HEK293 (cell line): ENCODE measurements around the gene AP3D1.
A peak's percentile ranks its signal among the peaks of the same experiment; 100 is the strongest.

Experiments
- CTCF ChIA-PET: fragments of 350-600 bp; formaldehyde crosslinking; extraction: SDS; loops from one replicate; lab custom pipeline; 2021; ENCODE audit warnings: antibody characterized with exemption; lab: Yijun Ruan, JAX
- POLR2A ChIA-PET: fragments of 300-600 bp; formaldehyde crosslinking; extraction: SDS; loops from one replicate; lab custom pipeline; 2020; ENCODE audit warnings: antibody characterized with exemption, inconsistent platforms; lab: Yijun Ruan, JAX
- H3K27ac ChIP-seq: fragments of 200-500 bp; sonication (Bioruptor generic); 2 replicates; pipeline ENCODE4 v1.5.1; 2014; ENCODE audit warnings: low read depth, low read length, control low read depth, inconsistent platforms; ENCODE audit errors: extremely low read depth
- H3K36me3 ChIP-seq, 2 experiments: fragments of 200-500 bp in 1 of 2; sonication (Bioruptor generic) in 1 of 2; 1 replicate in 1 of 2; 2 replicates in 1 of 2; pipeline ENCODE4 v1.5.1; 2014 to 2017; ENCODE audit warnings: inconsistent platforms in 2 of 2, low read length in 2 of 2; ENCODE audit not compliant: control insufficient read depth in 2 of 2, insufficient read depth in 1 of 2
- H3K4me1 ChIP-seq: fragments of 200-500 bp; sonication (Bioruptor generic); 2 replicates; pipeline ENCODE4 v1.5.1; 2014; ENCODE audit warnings: mild to moderate bottlenecking, low read length, inconsistent platforms; ENCODE audit not compliant: control insufficient read depth, insufficient read depth
- H3K4me3 ChIP-seq: 2 replicates; pipeline ENCODE4 v1.5.1; 2011; ENCODE audit warnings: low read depth, mild to moderate bottlenecking, control low read depth, low read length, moderate library complexity
- H3K9me3 ChIP-seq: fragments of 200-500 bp; sonication (Bioruptor generic); 2 replicates; pipeline ENCODE4 v1.5.1; 2014; ENCODE audit warnings: low read depth, low read length, inconsistent platforms; ENCODE audit not compliant: control insufficient read depth, insufficient read depth
- AEBP2 ChIP-seq: fragments of 450-650 bp; formaldehyde crosslinking; IDR thresholded peaks from 2 replicates; pipeline ENCODE4 v1.5.1; 2016; ENCODE audit warnings: missing biosample characterization, missing genetic modification characterization, borderline replicate concordance
- GFI1B ChIP-seq: fragments of 450-650 bp; formaldehyde crosslinking; IDR thresholded peaks from 2 replicates; pipeline ENCODE4 v1.5.1; 2016; ENCODE audit warnings: missing biosample characterization, missing genetic modification characterization
- GLI4 ChIP-seq: fragments of 450-650 bp; formaldehyde crosslinking; IDR thresholded peaks from 2 replicates; pipeline ENCODE4 v1.5.1; 2016; ENCODE audit warnings: missing biosample characterization, missing genetic modification characterization
- KLF1 ChIP-seq: fragments of 450-650 bp; formaldehyde crosslinking; IDR thresholded peaks from 2 replicates; pipeline ENCODE4 v1.5.1; 2016; ENCODE audit warnings: missing biosample characterization, missing genetic modification characterization
- PRDM4 ChIP-seq: fragments of 450-650 bp; formaldehyde crosslinking; IDR thresholded peaks from 2 replicates; pipeline ENCODE4 v1.5.1; 2017; ENCODE audit warnings: missing biosample characterization, missing genetic modification characterization
- SETDB1 ChIP-seq: IDR thresholded peaks from one replicate; pipeline ENCODE4 v1.6.1; 2017; ENCODE audit warnings: mild to moderate bottlenecking, low read length, moderate library complexity, mixed read lengths; ENCODE audit not compliant: insufficient read length
- YY2 ChIP-seq: fragments of 450-650 bp; formaldehyde crosslinking; IDR thresholded peaks from 2 replicates; pipeline ENCODE4 v1.5.1; 2016; ENCODE audit warnings: missing biosample characterization, missing genetic modification characterization
- ZFP69B ChIP-seq: fragments of 450-650 bp; formaldehyde crosslinking; IDR thresholded peaks from 2 replicates; pipeline ENCODE4 v1.5.1; 2016; ENCODE audit warnings: missing biosample characterization, missing genetic modification characterization
- ZIC2 ChIP-seq: fragments of 450-650 bp; formaldehyde crosslinking; IDR thresholded peaks from 2 replicates; pipeline ENCODE4 v1.5.1; 2016; ENCODE audit warnings: missing biosample characterization, missing genetic modification characterization
- ZNF121 ChIP-seq: fragments of 450-650 bp; formaldehyde crosslinking; IDR thresholded peaks from 2 replicates; pipeline ENCODE4 v1.5.1; 2016; ENCODE audit warnings: missing biosample characterization, missing genetic modification characterization
- ZNF155 ChIP-seq: fragments of 450-650 bp; formaldehyde crosslinking; IDR thresholded peaks from 2 replicates; pipeline ENCODE4 v1.5.1; 2016; ENCODE audit warnings: missing biosample characterization, missing genetic modification characterization
- ZNF23 ChIP-seq: fragments of 450-650 bp; formaldehyde crosslinking; IDR thresholded peaks from 2 replicates; pipeline ENCODE4 v1.5.1; 2016; ENCODE audit warnings: missing biosample characterization, missing genetic modification characterization, borderline replicate concordance
- ZNF248 ChIP-seq: fragments of 450-650 bp; formaldehyde crosslinking; IDR thresholded peaks from 2 replicates; pipeline ENCODE4 v1.5.1; 2017; ENCODE audit warnings: missing biosample characterization, missing genetic modification characterization
- ZNF266 ChIP-seq: fragments of 450-650 bp; formaldehyde crosslinking; IDR thresholded peaks from 2 replicates; pipeline ENCODE4 v1.5.1; 2016; ENCODE audit warnings: missing biosample characterization, missing genetic modification characterization, low read depth
- ZNF280D ChIP-seq: fragments of 450-650 bp; formaldehyde crosslinking; IDR thresholded peaks from 2 replicates; pipeline ENCODE4 v1.5.1; 2016; ENCODE audit warnings: missing biosample characterization, missing genetic modification characterization
- ZNF354C ChIP-seq: fragments of 450-650 bp; formaldehyde crosslinking; IDR thresholded peaks from 2 replicates; pipeline ENCODE4 v1.5.1; 2016; ENCODE audit warnings: missing biosample characterization, missing genetic modification characterization, low read depth, borderline replicate concordance
- ZNF391 ChIP-seq: fragments of 450-650 bp; formaldehyde crosslinking; IDR thresholded peaks from 2 replicates; pipeline ENCODE4 v1.5.1; 2016; ENCODE audit warnings: low read depth, missing biosample characterization, missing genetic modification characterization, borderline replicate concordance
- ZNF394 ChIP-seq: fragments of 450-650 bp; formaldehyde crosslinking; IDR thresholded peaks from 2 replicates; pipeline ENCODE4 v1.5.1; 2016; ENCODE audit warnings: missing biosample characterization, missing genetic modification characterization, mild to moderate bottlenecking, moderate library complexity, borderline replicate concordance
- ZNF398 ChIP-seq: fragments of 450-650 bp; formaldehyde crosslinking; IDR thresholded peaks from 2 replicates; pipeline ENCODE4 v1.5.1; 2017; ENCODE audit warnings: missing biosample characterization, missing genetic modification characterization
- ZNF473 ChIP-seq: fragments of 450-650 bp; formaldehyde crosslinking; IDR thresholded peaks from 2 replicates; pipeline ENCODE4 v1.5.1; 2017; ENCODE audit warnings: missing biosample characterization, missing genetic modification characterization
- ZNF510 ChIP-seq: fragments of 450-650 bp; formaldehyde crosslinking; IDR thresholded peaks from 2 replicates; pipeline ENCODE4 v1.5.1; 2018; ENCODE audit warnings: mild to moderate bottlenecking, missing genetic modification characterization, missing biosample characterization; ENCODE audit not compliant: insufficient replicate concordance
- ZNF513 ChIP-seq: fragments of 450-650 bp; IDR thresholded peaks from 2 replicates; pipeline ENCODE4 v1.5.1; 2018; ENCODE audit warnings: missing biosample characterization, missing genetic modification characterization
- ZNF624 ChIP-seq: fragments of 450-650 bp; formaldehyde crosslinking; IDR thresholded peaks from 2 replicates; pipeline ENCODE4 v1.5.1; 2017; ENCODE audit warnings: missing biosample characterization, missing genetic modification characterization
- ZNF654 ChIP-seq: fragments of 450-650 bp; formaldehyde crosslinking; IDR thresholded peaks from 2 replicates; pipeline ENCODE4 v1.5.1; 2016; ENCODE audit warnings: low read depth, missing biosample characterization, missing genetic modification characterization
- ZNF701 ChIP-seq: fragments of 450-650 bp; formaldehyde crosslinking; IDR thresholded peaks from 2 replicates; pipeline ENCODE4 v1.5.1; 2016; ENCODE audit warnings: missing biosample characterization, missing genetic modification characterization
- ZNF747 ChIP-seq: fragments of 450-650 bp; formaldehyde crosslinking; IDR thresholded peaks from 2 replicates; pipeline ENCODE4 v1.5.1; 2016; ENCODE audit warnings: missing biosample characterization, missing genetic modification characterization
- ZNF785 ChIP-seq: fragments of 450-650 bp; formaldehyde crosslinking; IDR thresholded peaks from 2 replicates; pipeline ENCODE4 v1.5.1; 2016; ENCODE audit warnings: missing biosample characterization, missing genetic modification characterization

The AP3D1 gene

GRCh38 chr19:2151339-2152229, at the start of gene AP3D1:
TSS of gene AP3D1 (minus strand) at chr19:2151566. CDS start at chr19:2151334, 232 bp downstream.
- POLR2A ChIA-PET, result interaction anchor here (0.5 to 1.0 kb wide), 7 partner anchors 10 to 467 kb away, joined by 3 to 7 read pairs (median 3); partner anchors contain the start of genes GADD45B and TIMM13
- TF ChIP-seq ZNF280D (tag by site-specific recombination) (no peak), YY2 (tag by site-specific recombination) (peak; percentile 70; the same call in 1 of the 2 replicates), ZNF266 (tag by site-specific recombination) (no peak), ZNF398 (no peak), PRDM4 (tag by site-specific recombination) (no peak), GFI1B (tag by site-specific recombination) (no peak), ZIC2 (tag by site-specific recombination) (no peak), ZNF513 (tag by site-specific recombination) (no peak), AEBP2 (no peak), ZNF23 (tag by site-specific recombination) (no peak), ZNF394 (tag by site-specific recombination) (no peak; the same call in 1 of the 2 replicates), ZNF654 (tag by site-specific recombination) (no peak), ZNF624 (tag by site-specific recombination) (no peak), ZNF121 (tag by site-specific recombination) (no peak), ZNF510 (tag by site-specific recombination) (no peak), SETDB1 (no peak), ZFP69B (no peak), ZNF354C (no peak), GLI4 (no peak), ZNF747 (no peak), ZNF155 (tag by site-specific recombination) (no peak), KLF1 (tag by site-specific recombination) (peak; percentile 38; the same call in 1 of the 2 replicates), ZNF701 (tag by site-specific recombination) (no peak), ZNF248 (tag by site-specific recombination) (no peak), ZNF391 (tag by site-specific recombination) (no peak), ZNF785 (no peak), ZNF473 (no peak)

More at GRCh38 chr19:2151339-2152229, at the start of gene AP3D1:
- H3K4me3 ChIP-seq, result peak within 1 kb of the TSS; percentile 79
- CTCF ChIA-PET, result interaction anchor here (0.5 to 2.3 kb wide), 6 partner anchors 48 to 314 kb away, joined by 3 to 8 read pairs (median 3); no protein-coding TSS in a partner anchor
- no peaks in the 10 kb centered on the region for H3K9me3 ChIP-seq
- H3K4me1 ChIP-seq, result peaks cover 6% of the 10 kb centered on the region
- H3K27ac ChIP-seq, result peak within 1 kb of the TSS; percentile 91
- H3K36me3 ChIP-seq, result peaks cover 0 to 19% of the 10 kb centered on the region in 2 experiments; a peak in 2 of 3 replicates
